AG04450 (cell line): ENCODE results near the gene AMMECR1. TPM values are rescaled to one million over a fixed set of nuclear protein-coding genes. Genes with fewer than 3 reads are reported as not detected.
"Not testable (repeated sequence)": the region's sequence is repeated elsewhere in the genome, so short reads cannot be mapped to it uniquely, and the experiment has no call there.

Experiments
- CTCF ChIA-PET: fragments of 300-600, 350-600 bp; formaldehyde crosslinking; extraction: SDS; loops from one replicate; lab custom pipeline; 2022; ENCODE audit warnings: antibody characterized with exemption, inconsistent platforms; lab: Charles Lee
- POLR2A ChIA-PET: fragments of 350-600 bp; formaldehyde crosslinking; extraction: SDS; loops from one replicate; lab custom pipeline; 2021; ENCODE audit warnings: antibody characterized with exemption, inconsistent platforms; lab: Yijun Ruan, JAX
- DNase-seq: peaks from one replicate; pipeline ENCODE4 v3.0.0-alpha.2; 2011; ENCODE audit warnings: low read depth, low spot score
- H3K27ac ChIP-seq: one replicate; pipeline ENCODE4 v1.5.1; 2012; ENCODE audit warnings: low read depth, low read length, control low read depth
- H3K27me3 ChIP-seq: one replicate; pipeline ENCODE4 v1.6.0; 2012; ENCODE audit warnings: low read length; ENCODE audit not compliant: control insufficient read depth, insufficient read depth
- H3K4me3 ChIP-seq: 2 replicates; pipeline ENCODE4 v1.5.1; 2011; ENCODE audit warnings: mild to moderate bottlenecking, low read depth, low read length, control low read depth
- H3K9me3 ChIP-seq: 2 replicates; pipeline ENCODE4 v1.5.1; 2012; ENCODE audit warnings: low read length; ENCODE audit not compliant: control insufficient read depth, insufficient read depth
- CTCF ChIP-seq: IDR thresholded peaks from 2 replicates; pipeline ENCODE4 v1.5.1; 2011; ENCODE audit warnings: low read depth, low read length, control low read depth, inconsistent platforms
- polyA plus RNA-seq: library from polyadenylated mRNA; depleted of rRNA; stranded (reverse); fragments of >200 nt; gene quantifications from 2 replicates; pipeline ENCODE4 v1.2.3, GENCODE V29; 2011

AMMECR1 gene
- polyA plus RNA-seq, 1 experiment: 13.0 TPM

DNA sequence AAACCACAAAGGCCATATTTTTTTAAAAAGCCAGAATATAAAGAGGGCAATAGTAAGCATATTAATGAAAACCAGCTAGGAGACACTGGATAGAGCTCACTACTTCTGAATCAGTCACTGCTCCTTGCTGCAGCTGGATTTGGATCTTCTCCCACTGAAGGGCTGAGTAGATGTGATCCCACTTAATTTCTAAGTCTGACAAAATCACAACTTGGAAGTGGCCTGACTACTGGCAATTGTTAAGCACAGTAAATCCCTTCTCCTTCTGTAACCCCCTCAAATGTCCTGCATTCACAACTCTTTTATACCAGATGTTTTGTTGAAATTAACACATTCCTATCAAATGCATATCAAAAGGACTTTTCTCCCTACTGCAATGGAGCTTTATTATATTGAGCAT, 72.9 kb downstream of the AMMECR1 start:
- no peaks in the 10 kb centered on the region for H3K9me3 ChIP-seq
- POLR2A ChIA-PET: interaction anchor here (0.5 kb wide), 1 partner anchor 35 kb away, joined by 4 read pairs; no protein-coding TSS in a partner anchor
- no peak for DNase-seq
- TF ChIP-seq CTCF: no peak
- no peak overlapping the region for H3K27ac ChIP-seq
- no peaks in the 10 kb centered on the region for H3K27me3 ChIP-seq
- CTCF ChIA-PET: interaction anchor here (1.6 kb wide), 1 partner anchor 174 kb away, joined by 5 read pairs; no protein-coding TSS in a partner anchor
- no peak overlapping the region for H3K4me3 ChIP-seq

- no peaks in the 10 kb centered on the region for H3K27me3 ChIP-seq
- no peak overlapping the region for H3K27ac ChIP-seq
- no peak overlapping the region for H3K4me3 ChIP-seq
- TF ChIP-seq CTCF: no peak
- ChIA-PET POLR2A (no interaction called here), CTCF (no interaction called here)
- DNase-seq: no peak
- H3K9me3 ChIP-seq: no peaks in the 10 kb centered on the region
Observed at GRCh38 chrX:110242371-110242770, 75.5 kb downstream of the AMMECR1 start.

- no peak for DNase-seq
- CTCF ChIA-PET: no interaction called here
- H3K9me3 ChIP-seq: no peaks in the 10 kb centered on the region
- TF ChIP-seq CTCF: no peak
- POLR2A ChIA-PET: no interaction called here
- no peak overlapping the region for H3K4me3 ChIP-seq
- H3K27me3 ChIP-seq: no peaks in the 10 kb centered on the region
- H3K27ac ChIP-seq: no peak overlapping the region
Observed at GRCh38 chrX:110241816-110242215, 76.1 kb downstream of the AMMECR1 start.

GRCh38 chrX:110238259-110238658, 79.6 kb downstream of the AMMECR1 start:
- H3K9me3 ChIP-seq, POLR2A ChIA-PET, DNase-seq, H3K4me3 ChIP-seq, CTCF ChIA-PET, H3K27ac ChIP-seq, H3K27me3 ChIP-seq: not testable (repeated sequence)

DNA sequence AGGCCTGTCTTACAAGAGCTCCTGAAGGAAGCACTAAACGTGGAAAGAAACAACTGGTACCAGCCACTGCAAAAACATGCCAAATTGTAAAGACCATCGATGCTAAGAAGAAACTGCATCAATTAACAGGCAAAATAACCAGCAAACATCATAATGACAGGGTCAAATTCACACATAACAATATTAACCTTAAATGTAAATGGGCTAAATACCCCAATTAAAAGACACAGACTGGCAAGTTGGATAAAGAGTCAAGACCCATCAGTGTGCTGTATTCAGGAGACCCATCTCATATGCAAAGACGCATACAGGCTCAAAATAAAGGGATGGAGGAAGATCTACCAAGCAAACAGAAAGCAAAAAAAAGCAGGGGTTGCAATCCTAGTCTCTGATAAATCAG, 86.4 kb downstream of the AMMECR1 start:
- POLR2A ChIA-PET, H3K4me3 ChIP-seq, H3K27me3 ChIP-seq, H3K27ac ChIP-seq, H3K9me3 ChIP-seq, DNase-seq, CTCF ChIA-PET: not testable (repeated sequence)

- H3K27me3 ChIP-seq, H3K9me3 ChIP-seq, H3K4me3 ChIP-seq, H3K27ac ChIP-seq, DNase-seq, POLR2A ChIA-PET: not testable (repeated sequence)
- CTCF ChIA-PET: interaction anchor here (1.0 kb wide), 1 partner anchor 179 kb away, joined by 3 read pairs; no protein-coding TSS in a partner anchor
Observed at GRCh38 chrX:110229497-110230111, 88.3 kb downstream of the AMMECR1 start.
